Measurements from ENCODE around the gene FLNA. TPM values are rescaled to one million over a fixed set of nuclear protein-coding genes. Genes with fewer than 3 reads are reported as not detected.

Gene FLNA, protein sequence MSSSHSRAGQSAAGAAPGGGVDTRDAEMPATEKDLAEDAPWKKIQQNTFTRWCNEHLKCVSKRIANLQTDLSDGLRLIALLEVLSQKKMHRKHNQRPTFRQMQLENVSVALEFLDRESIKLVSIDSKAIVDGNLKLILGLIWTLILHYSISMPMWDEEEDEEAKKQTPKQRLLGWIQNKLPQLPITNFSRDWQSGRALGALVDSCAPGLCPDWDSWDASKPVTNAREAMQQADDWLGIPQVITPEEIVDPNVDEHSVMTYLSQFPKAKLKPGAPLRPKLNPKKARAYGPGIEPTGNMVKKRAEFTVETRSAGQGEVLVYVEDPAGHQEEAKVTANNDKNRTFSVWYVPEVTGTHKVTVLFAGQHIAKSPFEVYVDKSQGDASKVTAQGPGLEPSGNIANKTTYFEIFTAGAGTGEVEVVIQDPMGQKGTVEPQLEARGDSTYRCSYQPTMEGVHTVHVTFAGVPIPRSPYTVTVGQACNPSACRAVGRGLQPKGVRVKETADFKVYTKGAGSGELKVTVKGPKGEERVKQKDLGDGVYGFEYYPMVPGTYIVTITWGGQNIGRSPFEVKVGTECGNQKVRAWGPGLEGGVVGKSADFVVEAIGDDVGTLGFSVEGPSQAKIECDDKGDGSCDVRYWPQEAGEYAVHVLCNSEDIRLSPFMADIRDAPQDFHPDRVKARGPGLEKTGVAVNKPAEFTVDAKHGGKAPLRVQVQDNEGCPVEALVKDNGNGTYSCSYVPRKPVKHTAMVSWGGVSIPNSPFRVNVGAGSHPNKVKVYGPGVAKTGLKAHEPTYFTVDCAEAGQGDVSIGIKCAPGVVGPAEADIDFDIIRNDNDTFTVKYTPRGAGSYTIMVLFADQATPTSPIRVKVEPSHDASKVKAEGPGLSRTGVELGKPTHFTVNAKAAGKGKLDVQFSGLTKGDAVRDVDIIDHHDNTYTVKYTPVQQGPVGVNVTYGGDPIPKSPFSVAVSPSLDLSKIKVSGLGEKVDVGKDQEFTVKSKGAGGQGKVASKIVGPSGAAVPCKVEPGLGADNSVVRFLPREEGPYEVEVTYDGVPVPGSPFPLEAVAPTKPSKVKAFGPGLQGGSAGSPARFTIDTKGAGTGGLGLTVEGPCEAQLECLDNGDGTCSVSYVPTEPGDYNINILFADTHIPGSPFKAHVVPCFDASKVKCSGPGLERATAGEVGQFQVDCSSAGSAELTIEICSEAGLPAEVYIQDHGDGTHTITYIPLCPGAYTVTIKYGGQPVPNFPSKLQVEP (N-terminal part only)
- total RNA-seq: 100 to 1,000 TPM; 230 to 308 TPM

DNA sequence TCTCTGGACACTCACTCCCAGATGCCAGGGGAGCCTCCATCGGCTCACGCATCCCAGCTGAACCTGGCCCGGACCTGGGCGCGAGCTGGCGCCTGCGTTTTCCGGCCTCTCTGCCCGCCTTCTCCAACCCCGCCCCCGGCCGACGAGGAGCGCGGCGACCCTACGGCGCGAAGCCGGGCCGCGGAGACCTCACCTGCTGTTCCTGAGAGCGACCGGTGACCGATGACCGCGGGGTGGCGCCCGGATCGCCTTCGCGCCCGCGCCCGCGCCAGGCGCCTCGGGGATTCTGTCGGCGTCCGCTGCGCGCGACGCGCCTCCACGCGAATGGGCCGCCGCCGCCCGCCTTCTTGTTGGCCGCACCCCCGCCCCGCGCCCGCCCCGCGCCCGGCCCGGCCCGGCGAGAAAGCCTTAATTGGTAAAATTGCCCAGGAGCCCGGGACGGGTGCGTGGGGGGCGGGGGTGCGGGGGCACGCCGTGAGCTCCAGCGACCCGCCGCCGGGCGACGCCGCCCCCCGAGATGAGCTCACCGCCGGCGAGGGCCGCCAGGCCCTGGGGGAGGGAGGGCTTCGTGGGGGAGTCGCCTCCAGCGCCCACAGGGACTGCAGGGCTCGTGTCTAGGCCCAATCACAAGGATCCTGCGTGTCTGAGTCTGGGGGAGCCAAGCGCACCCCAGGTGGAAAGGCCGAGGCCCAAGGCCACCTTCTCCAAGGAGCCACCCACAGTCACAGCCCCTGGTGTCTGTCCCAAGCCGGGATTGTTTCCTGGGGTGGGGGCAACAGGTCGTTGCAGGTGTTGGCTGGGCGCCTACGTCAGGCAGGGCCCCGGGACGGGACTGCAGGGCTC lies at the start of gene FLNA:
Gene FLNA, minus strand, starts transcription at position 322 of the 843 bp plus-strand sequence. CDS start 3,389 bp downstream, outside the sequence.
- Histone ChIP-seq H3K4me3 (no peak within 1 kb of the TSS), H3K4me1 (peaks cover 37% of the 10 kb centered on the region), H3K27ac (peak within 1 kb of the TSS; percentile 32 to 84 (median 74)), H3K27me3 (no peaks in the 10 kb centered on the region), H3K36me3 (replicated peaks in 1 of 2; ENCODE audit: insufficient read depth in 1 of 2, low read depth in 2 of 2) (no peaks in the 10 kb centered on the region), H3K9me3 (no peaks in the 10 kb centered on the region)
- intact Hi-C loops (cut with DNase I): no loop called here
- 6% methylated on average over 29 of the region's 95 CpGs; no CpG with 5 or more reads in 1 of the 2 donors for WGBS, 2 donors
- TF ChIP-seq POLR2A (IDR thresholded peaks at IDR 0.05): peak in 1 of 3 donors; percentile 20
- TF ChIP-seq, protein P1, sequence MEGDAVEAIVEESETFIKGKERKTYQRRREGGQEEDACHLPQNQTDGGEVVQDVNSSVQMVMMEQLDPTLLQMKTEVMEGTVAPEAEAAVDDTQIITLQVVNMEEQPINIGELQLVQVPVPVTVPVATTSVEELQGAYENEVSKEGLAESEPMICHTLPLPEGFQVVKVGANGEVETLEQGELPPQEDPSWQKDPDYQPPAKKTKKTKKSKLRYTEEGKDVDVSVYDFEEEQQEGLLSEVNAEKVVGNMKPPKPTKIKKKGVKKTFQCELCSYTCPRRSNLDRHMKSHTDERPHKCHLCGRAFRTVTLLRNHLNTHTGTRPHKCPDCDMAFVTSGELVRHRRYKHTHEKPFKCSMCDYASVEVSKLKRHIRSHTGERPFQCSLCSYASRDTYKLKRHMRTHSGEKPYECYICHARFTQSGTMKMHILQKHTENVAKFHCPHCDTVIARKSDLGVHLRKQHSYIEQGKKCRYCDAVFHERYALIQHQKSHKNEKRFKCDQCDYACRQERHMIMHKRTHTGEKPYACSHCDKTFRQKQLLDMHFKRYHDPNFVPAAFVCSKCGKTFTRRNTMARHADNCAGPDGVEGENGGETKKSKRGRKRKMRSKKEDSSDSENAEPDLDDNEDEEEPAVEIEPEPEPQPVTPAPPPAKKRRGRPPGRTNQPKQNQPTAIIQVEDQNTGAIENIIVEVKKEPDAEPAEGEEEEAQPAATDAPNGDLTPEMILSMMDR (IDR thresholded peaks at IDR 0.05): peak in 4 of 7 experiments; percentile 15 to 38 (median 28)
- no peak for ATAC-seq
- DNase-seq: peak; percentile 39 to 66 (median 58)

DNA sequence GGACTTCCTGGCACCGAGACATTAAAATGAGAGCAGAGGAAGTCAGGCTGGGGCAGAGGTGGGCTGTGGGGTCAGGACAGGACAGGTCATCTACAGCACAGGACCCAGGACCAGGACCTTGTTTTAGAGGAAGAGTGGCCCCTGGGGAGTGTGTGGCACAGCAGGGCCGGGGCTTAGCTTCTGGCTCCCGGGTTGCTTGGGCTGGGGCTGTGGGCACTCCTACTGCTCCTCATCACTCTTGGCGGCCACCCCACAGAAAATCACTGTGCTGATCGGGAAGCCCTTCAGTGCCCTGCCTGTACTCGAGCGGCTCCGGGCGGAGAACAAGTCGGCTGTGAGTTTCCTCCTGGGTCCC lies 45.9 kb upstream of the FLNA start:
- no peaks in the 10 kb centered on the region for H3K9me3 ChIP-seq
- DNase-seq: no peak
- H3K4me3 ChIP-seq: no peak overlapping the region
- no peaks in the 10 kb centered on the region for H3K4me1 ChIP-seq
- H3K27me3 ChIP-seq: no peaks in the 10 kb centered on the region
- intact Hi-C loops (cut with DNase I): no loop called here
- ATAC-seq: no peak
- H3K27ac ChIP-seq: no peak overlapping the region
- H3K36me3 ChIP-seq (replicated peaks in 1 of 2; ENCODE audit: insufficient read depth in 1 of 2, low read depth in 2 of 2): no peaks in the 10 kb centered on the region
- TF ChIP-seq, protein P1 (IDR thresholded peaks at IDR 0.05): no peak
- no peak for TF ChIP-seq POLR2A (IDR thresholded peaks at IDR 0.05)
- 93% methylated on average over 6 of the region's 10 CpGs; no CpG with 5 or more reads in 1 of the 2 donors for WGBS, 2 donors

DNA sequence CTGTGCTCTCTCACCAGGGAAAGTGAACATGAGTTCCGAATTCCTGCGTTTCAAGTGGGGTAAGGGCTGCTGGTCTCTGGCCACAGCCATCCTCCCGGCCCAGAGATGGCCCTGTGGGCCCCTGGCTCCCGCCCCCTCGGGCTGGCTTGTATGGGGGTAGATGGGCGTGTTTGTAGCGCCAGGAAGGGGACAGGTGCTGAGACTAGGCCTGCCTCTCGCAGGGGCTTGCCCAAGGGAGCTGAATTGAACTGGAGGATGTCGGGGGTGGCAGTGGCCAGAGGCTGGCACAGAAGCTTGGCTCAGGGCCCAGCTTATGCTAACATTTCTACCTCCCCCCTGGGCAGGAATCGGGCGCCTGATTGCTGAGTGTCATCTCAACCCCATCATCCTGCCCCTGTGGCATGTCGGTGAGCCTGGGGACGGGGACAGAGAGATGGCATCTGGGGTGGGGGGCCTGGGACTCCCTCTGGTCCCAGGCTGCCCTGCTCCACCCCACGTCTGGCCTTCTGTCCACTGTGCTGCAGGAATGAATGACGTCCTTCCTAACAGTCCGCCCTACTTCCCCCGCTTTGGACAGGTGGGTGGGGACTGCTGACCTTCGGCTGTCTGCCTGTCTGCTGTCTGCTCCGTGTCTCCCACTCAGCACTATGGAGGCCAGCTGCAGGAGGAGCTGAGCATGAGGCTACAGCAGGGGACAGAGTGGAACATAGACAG lies 45.4 kb upstream of the FLNA start:
- 57 to 65% methylated on average over 4 to 5 of the region's 19 CpGs for WGBS, 2 donors
- ATAC-seq (no peak), DNase-seq (no peak)
- intact Hi-C loops (cut with DNase I): no loop called here
- no peaks in the 10 kb centered on the region for H3K9me3 ChIP-seq
- H3K36me3 ChIP-seq (replicated peaks in 1 of 2; ENCODE audit: insufficient read depth in 1 of 2, low read depth in 2 of 2): no peaks in the 10 kb centered on the region
- H3K27me3 ChIP-seq: no peaks in the 10 kb centered on the region
- H3K4me1 ChIP-seq: no peaks in the 10 kb centered on the region
- H3K4me3 ChIP-seq: no peak overlapping the region
- no peak overlapping the region for H3K27ac ChIP-seq
- TF ChIP-seq POLR2A (IDR thresholded peaks at IDR 0.05): no peak
- TF ChIP-seq, protein P1 (IDR thresholded peaks at IDR 0.05): no peak
